Measurements from ENCODE around the gene ISLR2.
A peak's percentile ranks its signal among the peaks of the same experiment; 100 is the strongest.
"Not testable (repeated sequence)": the region's sequence is repeated elsewhere in the genome, so short reads cannot be mapped to it uniquely, and the experiment has no call there.

ISLR2 gene

GRCh38 chr15:74130155-74130848, at the start of gene ISLR2:
Gene ISLR2 (plus strand): TSS chr15:74130586. CDS start chr15:74132755, 2,169 bp downstream.
- H3K4me3 ChIP-seq (ENCODE audit: low read depth, low read length) = no peak within 1 kb of the TSS
- TF ChIP-seq POLR2A (IDR thresholded peaks at IDR 0.05; ENCODE audit: extremely low read depth, insufficient read length) (no peak), MAX (IDR thresholded peaks at IDR 0.05; ENCODE audit: low read depth, low read length) (no peak), CTCF (IDR thresholded peaks at IDR 0.05; ENCODE audit: low read depth, low read length) (no peak), MYC (IDR thresholded peaks at IDR 0.05; ENCODE audit: low read depth, low read length) (no peak)
- DNase-seq (ENCODE audit: low read depth) = no peak

- not testable (repeated sequence) for H3K4me3 ChIP-seq (ENCODE audit: low read depth, low read length); DNase-seq (ENCODE audit: low read depth)
Measured at GRCh38 chr15:74082450-74082849, 47.9 kb upstream of the ISLR2 start, which contains the start of gene GOLGA6A. Gene GOLGA6A (minus strand): TSS chr15:74082550. CDS start chr15:74082509, 41 bp downstream.

GRCh38 chr15:74094567-74094966, 35.8 kb upstream of the ISLR2 start:
- DNase-seq (ENCODE audit: low read depth); H3K4me3 ChIP-seq (ENCODE audit: low read depth, low read length): not testable (repeated sequence)

- DNase-seq (ENCODE audit: low read depth); H3K4me3 ChIP-seq (ENCODE audit: low read depth, low read length): not testable (repeated sequence)
Measured at GRCh38 chr15:74095610-74096009, 34.8 kb upstream of the ISLR2 start.

GRCh38 chr15:74096753-74097474, 33.5 kb upstream of the ISLR2 start:
- not testable (repeated sequence) for DNase-seq (ENCODE audit: low read depth); H3K4me3 ChIP-seq (ENCODE audit: low read depth, low read length)

GRCh38 chr15:74099963-74100733, 30.2 kb upstream of the ISLR2 start:
- peak; percentile 67 for DNase-seq (ENCODE audit: low read depth)
- not testable (repeated sequence) for H3K4me3 ChIP-seq (ENCODE audit: low read depth, low read length)

- TF ChIP-seq MAX (IDR thresholded peaks at IDR 0.05; ENCODE audit: low read depth, low read length) (no peak), POLR2A (IDR thresholded peaks at IDR 0.05; ENCODE audit: extremely low read depth, insufficient read length) (no peak), MYC (IDR thresholded peaks at IDR 0.05; ENCODE audit: low read depth, low read length) (no peak), CTCF (IDR thresholded peaks at IDR 0.05; ENCODE audit: low read depth, low read length) (no peak)
- DNase-seq (ENCODE audit: low read depth) = no peak
- H3K4me3 ChIP-seq (ENCODE audit: low read depth, low read length) = no peak overlapping the region
Measured at GRCh38 chr15:74108111-74108510, 22.3 kb upstream of the ISLR2 start.

- not testable (repeated sequence) for H3K4me3 ChIP-seq (ENCODE audit: low read depth, low read length)
Measured at GRCh38 chr15:74108611-74109010, 21.8 kb upstream of the ISLR2 start.

More at GRCh38 chr15:74108611-74109010, 21.8 kb upstream of the ISLR2 start:
- TF ChIP-seq CTCF (IDR thresholded peaks at IDR 0.05; ENCODE audit: low read depth, low read length) = peak; percentile 5
- DNase-seq (ENCODE audit: low read depth) = not testable (repeated sequence)

Data from NB4 (cell line).